ENCODE measurements around the gene KDM4B.
"Not testable (repeated sequence)": the region's sequence is repeated elsewhere in the genome, so short reads cannot be mapped to it uniquely, and the experiment has no call there.

The KDM4B gene

GRCh38 chr19:5012688-5013457, 44.0 kb downstream of the KDM4B start:
- FAIRE-seq (no peak), DNase-seq (ENCODE audit: low spot score) (no peak)

GRCh38 chr19:5013761-5014160, 44.8 kb downstream of the KDM4B start:
- FAIRE-seq = no peak
- DNase-seq (ENCODE audit: low spot score) = no peak

DNA sequence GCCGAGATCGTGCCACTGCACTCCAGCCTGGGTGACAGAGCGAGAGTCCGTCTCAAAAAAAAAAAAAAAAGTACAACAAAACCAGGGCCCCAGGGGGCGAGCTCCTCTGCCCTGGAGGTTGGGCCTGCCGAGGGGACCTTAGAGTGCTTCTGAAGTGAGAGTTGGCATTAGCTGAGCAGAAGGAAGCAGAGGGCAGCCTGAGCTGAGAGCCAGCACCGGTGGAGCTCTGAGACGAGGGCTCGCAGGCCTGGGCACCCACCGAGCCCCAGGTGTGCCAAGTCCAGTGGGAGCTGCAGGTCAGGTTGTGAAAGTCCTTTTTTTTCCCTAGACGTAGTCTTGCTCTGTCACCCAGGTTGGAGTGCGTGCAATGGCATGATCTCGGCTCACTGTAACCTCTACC, 46.0 kb downstream of the KDM4B start:
- FAIRE-seq = no peak

GRCh38 chr19:5016268-5016667, 47.4 kb downstream of the KDM4B start:
- FAIRE-seq = no peak

More for the DNA sequence above, 46.0 kb downstream of the KDM4B start:
- DNase-seq (ENCODE audit: low spot score) = no peak

GRCh38 chr19:5016781-5017180, 47.9 kb downstream of the KDM4B start:
- FAIRE-seq (no peak), DNase-seq (ENCODE audit: low spot score) (no peak)

More at GRCh38 chr19:5016268-5016667, 47.4 kb downstream of the KDM4B start:
- DNase-seq (ENCODE audit: low spot score) = no peak

DNA sequence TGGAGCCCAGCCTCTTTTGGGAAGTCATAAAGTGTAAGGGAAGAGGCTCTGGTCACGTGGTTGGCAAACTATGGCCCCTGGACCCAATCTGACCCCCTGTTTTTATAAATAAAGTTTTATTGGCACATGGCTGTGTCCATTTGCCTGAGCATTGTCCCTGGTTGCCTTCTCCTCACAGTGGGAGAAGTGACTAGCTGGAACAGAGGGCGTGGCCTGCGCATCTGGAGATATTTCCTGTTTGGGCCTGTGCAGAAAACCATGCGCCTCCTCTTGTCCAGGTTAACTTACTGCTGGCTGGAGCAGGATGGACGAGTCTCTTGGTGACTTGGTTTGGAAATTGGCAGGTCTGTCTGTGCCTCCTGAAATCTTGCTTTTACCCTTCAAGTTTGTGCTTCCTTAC, 48.3 kb downstream of the KDM4B start:
- DNase-seq (ENCODE audit: low spot score) (no peak), FAIRE-seq (no peak)

GRCh38 chr19:5018224-5019015, 49.5 kb downstream of the KDM4B start:
- FAIRE-seq (no peak), DNase-seq (ENCODE audit: low spot score) (no peak)

DNA sequence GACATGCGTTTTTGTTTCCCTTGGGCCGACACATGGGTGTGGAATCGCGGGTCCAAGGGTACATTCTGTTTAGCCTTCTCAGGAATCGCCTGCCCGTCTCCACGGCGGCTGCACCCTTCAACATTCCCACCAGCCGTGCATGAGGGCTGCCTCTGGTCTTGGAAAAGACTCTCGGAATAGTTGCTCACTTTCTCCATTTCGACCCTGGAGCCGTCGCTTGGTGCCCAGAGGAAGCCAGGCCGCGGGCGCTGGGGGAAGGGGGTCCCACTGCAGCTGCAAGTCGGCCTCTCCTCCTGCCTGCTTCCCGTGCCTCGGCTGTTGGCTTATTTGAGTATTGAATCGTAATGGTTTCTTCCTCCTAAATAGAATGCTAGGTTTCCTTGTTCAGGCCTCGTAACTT, 51.5 kb downstream of the KDM4B start:
- FAIRE-seq (no peak), DNase-seq (ENCODE audit: low spot score) (no peak)

DNA sequence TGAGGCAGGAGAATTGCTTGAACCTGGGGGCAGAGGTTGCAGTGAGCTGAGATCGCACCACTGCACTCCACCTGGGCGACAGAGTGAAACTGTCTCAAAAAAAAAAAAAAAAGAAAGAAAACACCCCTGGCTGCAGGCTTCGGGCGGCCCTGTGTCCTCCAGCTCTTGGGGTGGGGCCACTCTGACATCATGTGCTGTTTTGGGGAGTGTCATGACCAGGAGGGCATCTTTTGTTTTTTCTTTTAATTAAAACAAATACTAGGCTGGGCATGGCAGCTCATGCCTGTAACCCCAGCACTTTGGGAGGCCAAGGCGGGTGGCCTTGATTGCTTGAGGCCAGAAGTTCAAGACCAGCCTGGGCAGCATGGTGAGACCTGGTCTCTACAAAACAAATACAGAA, 52.1 kb downstream of the KDM4B start:
- DNase-seq (ENCODE audit: low spot score) (no peak), FAIRE-seq (no peak)

- no peak for DNase-seq (ENCODE audit: low spot score)
- no peak for FAIRE-seq
Observed at GRCh38 chr19:5022066-5022860, 53.4 kb downstream of the KDM4B start.

DNA sequence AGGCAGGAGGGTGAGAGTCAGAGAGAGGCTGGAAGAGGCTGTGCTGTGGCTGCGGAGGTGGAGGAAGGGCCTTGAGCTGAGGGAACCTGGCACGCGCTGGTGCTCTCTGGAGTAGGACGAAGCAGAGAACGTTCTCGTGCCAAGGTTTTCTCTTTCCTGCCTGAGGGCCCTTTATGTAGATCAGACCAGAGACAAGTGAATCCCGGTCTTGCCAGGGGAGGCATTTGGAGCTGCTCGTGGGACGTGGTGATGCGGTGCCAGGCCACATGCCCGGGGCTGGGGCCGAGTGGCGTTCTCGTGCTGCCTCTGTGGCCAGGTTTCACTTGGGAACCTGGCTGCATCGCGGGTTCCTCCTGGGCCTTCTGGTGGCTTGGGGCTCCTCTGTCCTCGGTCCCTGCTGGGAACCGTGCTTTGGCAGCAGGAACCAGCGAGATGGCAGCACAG, 54.2 kb downstream of the KDM4B start:
- no peak for FAIRE-seq
- DNase-seq (ENCODE audit: low spot score) = no peak

DNA sequence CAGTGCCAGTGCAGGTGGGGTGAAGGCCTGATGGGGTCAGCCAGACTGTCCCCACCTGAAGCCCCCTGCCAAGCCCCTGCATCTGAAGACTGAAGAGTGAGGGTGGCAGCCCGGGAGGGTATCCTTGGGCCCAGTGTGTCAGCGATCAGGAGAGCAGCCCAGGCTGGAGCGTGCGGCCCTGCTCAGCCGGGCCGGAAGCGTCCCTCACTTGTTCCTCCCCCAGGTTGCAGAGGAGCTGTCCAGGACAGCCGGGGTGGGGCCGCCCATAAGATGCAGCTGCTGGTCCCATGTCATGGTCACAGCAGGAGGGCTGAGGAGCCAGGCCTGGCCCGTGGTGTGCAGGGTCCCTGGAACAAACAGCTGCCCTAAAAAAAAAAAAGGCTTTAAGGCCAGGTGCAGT, 55.4 kb downstream of the KDM4B start:
- DNase-seq (ENCODE audit: low spot score) (no peak), FAIRE-seq (no peak)

DNA sequence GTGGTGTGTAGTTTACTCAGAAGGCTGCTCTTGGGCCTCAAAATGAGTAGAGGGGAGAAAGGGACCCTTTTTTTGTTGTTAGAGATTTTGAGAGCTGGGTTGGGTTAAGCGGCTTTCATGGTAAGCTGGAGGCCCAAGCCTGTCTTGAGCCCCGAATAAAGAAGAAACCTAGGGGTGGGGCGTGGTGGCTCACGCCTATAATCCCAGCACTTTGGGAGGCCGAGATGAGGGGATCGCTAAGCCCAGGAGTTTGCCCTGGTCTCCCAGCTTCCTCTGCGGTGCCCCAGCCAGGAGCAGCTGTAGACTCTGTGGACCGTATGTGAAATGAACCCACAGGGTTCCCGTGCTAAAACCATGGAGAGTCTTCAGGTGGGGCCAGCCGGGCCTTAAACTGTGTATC, 56.1 kb downstream of the KDM4B start:
- FAIRE-seq = no peak
- DNase-seq (ENCODE audit: low spot score) = no peak

- FAIRE-seq (no peak), DNase-seq (ENCODE audit: low spot score) (no peak)
Observed at GRCh38 chr19:5026706-5027273, 57.9 kb downstream of the KDM4B start.

- FAIRE-seq (no peak), DNase-seq (ENCODE audit: low spot score) (no peak)
Observed at GRCh38 chr19:5028229-5028886, 59.4 kb downstream of the KDM4B start.

GRCh38 chr19:5029596-5029995, 60.7 kb downstream of the KDM4B start:
- DNase-seq (ENCODE audit: low spot score) = peak; percentile 55
- not testable (repeated sequence) for FAIRE-seq

DNA sequence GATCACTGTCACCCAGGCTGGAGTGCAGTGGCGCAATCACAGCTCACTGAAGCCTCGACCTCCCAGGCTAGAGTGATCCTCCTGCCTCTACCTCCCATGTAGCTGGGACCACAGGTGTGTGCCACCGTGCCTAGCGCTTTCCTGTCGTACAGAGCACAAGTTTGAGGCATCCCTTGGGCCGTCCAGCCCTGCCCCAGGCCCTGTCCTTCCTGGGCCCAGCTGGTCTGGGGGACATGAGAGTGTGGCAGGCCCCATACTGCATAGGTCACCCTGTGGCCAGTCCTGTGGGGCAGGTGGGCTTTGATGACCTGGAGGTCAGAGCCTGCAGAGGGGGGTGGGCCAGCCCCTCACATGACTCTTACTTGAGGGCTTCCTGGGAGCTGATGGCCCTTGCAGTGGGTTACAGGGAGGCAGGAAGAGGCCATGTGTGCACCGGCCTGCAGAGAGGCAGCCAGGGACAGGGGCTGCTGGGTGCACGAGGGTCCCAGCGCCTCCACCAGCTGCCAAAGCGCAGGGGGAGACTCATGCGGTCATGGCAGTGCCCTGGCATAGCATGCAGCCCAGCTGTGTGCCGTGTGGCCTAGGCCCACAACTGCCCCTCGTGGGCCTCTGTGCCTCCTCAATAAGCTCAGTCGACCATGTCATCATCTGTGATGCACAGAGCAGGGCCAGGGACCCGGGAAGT, 61.4 kb downstream of the KDM4B start:
- FAIRE-seq (no peak), DNase-seq (ENCODE audit: low spot score) (no peak)

GRCh38 chr19:5030822-5031221, 61.9 kb downstream of the KDM4B start:
- DNase-seq (ENCODE audit: low spot score) (no peak), FAIRE-seq (no peak)

DNA sequence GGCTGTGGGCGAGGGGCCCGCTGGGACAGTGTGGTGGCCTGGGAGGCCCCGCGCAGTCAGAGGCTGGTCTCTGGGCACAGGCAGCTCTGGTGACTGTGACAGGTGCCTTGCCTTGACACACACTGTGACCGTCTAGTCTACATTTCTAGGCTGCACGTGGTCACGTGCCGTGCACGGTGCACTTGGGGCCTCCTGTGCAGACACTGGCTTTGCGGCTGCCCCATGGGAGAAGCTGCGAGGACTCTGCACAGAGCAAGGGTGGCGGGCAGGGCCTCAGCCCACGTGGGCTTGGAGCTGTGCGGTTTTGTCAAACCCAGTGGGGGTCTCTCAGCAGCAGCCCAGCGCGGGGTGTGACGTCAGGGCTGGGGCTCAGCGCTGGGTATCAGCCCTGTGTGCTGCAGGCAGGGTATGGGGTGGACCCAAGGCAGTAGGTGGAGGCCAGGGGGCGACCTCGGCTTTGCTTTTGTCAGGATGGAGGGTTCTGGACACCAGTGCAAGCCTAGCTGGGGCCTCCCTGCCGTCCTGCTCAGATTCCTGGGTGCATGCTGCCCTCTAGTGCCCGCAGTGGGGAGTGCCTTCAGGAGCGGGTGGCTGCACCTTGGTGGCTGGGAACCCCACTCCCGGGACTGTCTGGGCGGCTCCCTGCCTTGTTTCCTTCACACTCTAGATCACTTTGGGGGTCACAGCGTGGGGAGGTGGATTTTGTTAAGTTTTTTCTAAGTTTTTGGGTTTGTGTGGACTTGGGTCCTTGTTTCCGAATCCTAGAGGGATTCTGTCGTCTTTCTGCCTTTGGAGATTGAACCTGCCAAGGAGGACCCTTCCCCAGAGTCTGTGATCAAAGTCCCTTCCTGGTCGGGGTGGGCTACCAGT, 62.6 kb downstream of the KDM4B start:
- FAIRE-seq (no peak), DNase-seq (ENCODE audit: low spot score) (peak; percentile 84)

Data from urothelium cell line (cell line).